Urinary bladder (tissue), 4 donors: ENCODE measurements around the gene NSDHL. TPM values are rescaled to one million over a fixed set of nuclear protein-coding genes. Genes with fewer than 3 reads are reported as not detected.
"Not testable (repeated sequence)": the region's sequence is repeated elsewhere in the genome, so short reads cannot be mapped to it uniquely, and the experiment has no call there.

Source experiments
- DNase-seq: peaks from one replicate; pipeline ENCODE4 v3.0.0-alpha.2; 2015; ENCODE audit errors: extremely low spot score
- H3K27ac ChIP-seq: one replicate; pipeline ENCODE4 v1.5.1; 2013; ENCODE audit warnings: low read depth, mild to moderate bottlenecking, moderate library complexity
- H3K36me3 ChIP-seq: one replicate; pipeline ENCODE4 v1.6.1; 2013; ENCODE audit warnings: mild to moderate bottlenecking, moderate library complexity; ENCODE audit not compliant: insufficient read depth
- H3K4me1 ChIP-seq: one replicate; pipeline ENCODE4 v1.6.1; 2013; ENCODE audit warnings: mild to moderate bottlenecking, moderate library complexity; ENCODE audit not compliant: insufficient read depth
- H3K4me3 ChIP-seq: one replicate; pipeline ENCODE4 v1.5.1; 2013; ENCODE audit warnings: low read depth, low read length
- WGBS: extraction: QIAGEN DNeasy Blood & Tissue Kit; methylation state at CpG from one replicate; pipeline ENCODE4 v1.1.7; 2013; 5-methylcytosine and 5-hydroxymethylcytosine counted together
- polyA plus RNA-seq: library from polyadenylated mRNA; stranded (reverse); fragments of 200-250 nt; gene quantifications from one replicate; pipeline ENCODE4 v1.2.3, GENCODE V29; 2013
- total RNA-seq: library from RNA; depleted of rRNA; stranded (reverse); fragments of >200 nt; gene quantifications from one replicate; pipeline ENCODE4 v1.2.3, GENCODE V29; 2014
- donor health status: healthy with polysubstance abuse.
- donor health status: healthy.

Gene NSDHL
- total and polyA plus RNA-seq, 2 donors: 6.2 to 15.5 TPM

GRCh38 chrX:152823657-152824056, 7.2 kb upstream of the NSDHL start:
- Histone ChIP-seq H3K27ac (no peak overlapping the region), H3K4me3 (no peak overlapping the region), H3K4me1 (no peaks in the 10 kb centered on the region), H3K36me3 (no peaks in the 10 kb centered on the region)
- DNase-seq: no peak
- WGBS: 74% methylated on average over 6 of the region's 6 CpGs

GRCh38 chrX:152824841-152825374, 6.0 kb upstream of the NSDHL start:
- 28% methylated on average over 7 of the region's 7 CpGs for WGBS
- no peak overlapping the region for H3K4me3 ChIP-seq
- DNase-seq: no peak
- no peaks in the 10 kb centered on the region for H3K4me1 ChIP-seq
- no peaks in the 10 kb centered on the region for H3K36me3 ChIP-seq
- H3K27ac ChIP-seq: no peak overlapping the region

- WGBS: 4% methylated on average over 10 of the region's 10 CpGs
- H3K4me1 ChIP-seq: no peaks in the 10 kb centered on the region
- no peak for DNase-seq
- H3K27ac ChIP-seq: no peak overlapping the region
- no peaks in the 10 kb centered on the region for H3K36me3 ChIP-seq
- H3K4me3 ChIP-seq: peak overlapping the region; percentile 73
These were observed 528 bp downstream of the NSDHL start for GRCh38 chrX:152831391-152831790.

- Histone ChIP-seq H3K4me3 (no peak overlapping the region), H3K36me3 (no peaks in the 10 kb centered on the region), H3K4me1 (no peaks in the 10 kb centered on the region), H3K27ac (no peak overlapping the region)
- no peak for DNase-seq
- 94% methylated on average over 5 of the region's 5 CpGs for WGBS
These were observed 1.7 kb downstream of the NSDHL start for GRCh38 chrX:152832520-152832919.

- no peak overlapping the region for H3K4me3 ChIP-seq
- DNase-seq: no peak
- WGBS: 69% methylated on average over 4 of the region's 4 CpGs
- no peaks in the 10 kb centered on the region for H3K36me3 ChIP-seq
- no peaks in the 10 kb centered on the region for H3K4me1 ChIP-seq
- no peak overlapping the region for H3K27ac ChIP-seq
These were observed 2.5 kb downstream of the NSDHL start for GRCh38 chrX:152833378-152833777.

- not testable (repeated sequence) for H3K36me3 ChIP-seq, H3K4me3 ChIP-seq, DNase-seq, H3K27ac ChIP-seq, H3K4me1 ChIP-seq
- 94% methylated on average over 1 of the region's 1 CpG for WGBS
These were observed 4.6 kb downstream of the NSDHL start for GRCh38 chrX:152835470-152835869.

GRCh38 chrX:152842772-152843338, 12.0 kb downstream of the NSDHL start:
- no peak overlapping the region for H3K4me3 ChIP-seq
- no peaks in the 10 kb centered on the region for H3K36me3 ChIP-seq
- 95% methylated on average over 10 of the region's 10 CpGs for WGBS
- H3K4me1 ChIP-seq: no peaks in the 10 kb centered on the region
- DNase-seq: no peak
- H3K27ac ChIP-seq: no peak overlapping the region

GRCh38 chrX:152843852-152844251, 13.0 kb downstream of the NSDHL start:
- no peak overlapping the region for H3K27ac ChIP-seq
- no peaks in the 10 kb centered on the region for H3K36me3 ChIP-seq
- 85% methylated on average over 5 of the region's 5 CpGs for WGBS
- H3K4me1 ChIP-seq: no peaks in the 10 kb centered on the region
- no peak for DNase-seq
- H3K4me3 ChIP-seq: no peak overlapping the region

GRCh38 chrX:152844256-152844655, 13.4 kb downstream of the NSDHL start:
- WGBS: 79% methylated on average over 6 of the region's 6 CpGs
- no peak for DNase-seq
- H3K36me3 ChIP-seq: no peaks in the 10 kb centered on the region
- no peak overlapping the region for H3K27ac ChIP-seq
- H3K4me3 ChIP-seq: no peak overlapping the region
- no peaks in the 10 kb centered on the region for H3K4me1 ChIP-seq

GRCh38 chrX:152845618-152846240, 14.9 kb downstream of the NSDHL start:
- Histone ChIP-seq H3K4me3 (no peak overlapping the region), H3K27ac (no peak overlapping the region), H3K36me3 (no peaks in the 10 kb centered on the region), H3K4me1 (no peaks in the 10 kb centered on the region)
- 86% methylated on average over 17 of the region's 17 CpGs for WGBS
- DNase-seq: no peak

- H3K27ac ChIP-seq: no peak overlapping the region
- WGBS: 74% methylated on average over 6 of the region's 6 CpGs
These were observed 16.4 kb downstream of the NSDHL start for GRCh38 chrX:152847281-152847680.

GRCh38 chrX:152850465-152850864, 19.6 kb downstream of the NSDHL start:
- H3K4me3 ChIP-seq: no peak overlapping the region

More at GRCh38 chrX:152847281-152847680, 16.4 kb downstream of the NSDHL start:
- Histone ChIP-seq H3K4me3 (no peak overlapping the region), H3K4me1 (no peaks in the 10 kb centered on the region), H3K36me3 (peaks cover 3% of the 10 kb centered on the region)
- DNase-seq: no peak

GRCh38 chrX:152853986-152854385, 23.1 kb downstream of the NSDHL start:
- 97% methylated on average over 7 of the region's 7 CpGs for WGBS
- Histone ChIP-seq H3K36me3 (peaks cover 3% of the 10 kb centered on the region), H3K27ac (no peak overlapping the region), H3K4me3 (no peak overlapping the region), H3K4me1 (no peaks in the 10 kb centered on the region)
- no peak for DNase-seq

More at GRCh38 chrX:152850465-152850864, 19.6 kb downstream of the NSDHL start:
- Histone ChIP-seq H3K36me3 (peaks cover 3% of the 10 kb centered on the region), H3K27ac (no peak overlapping the region), H3K4me1 (no peaks in the 10 kb centered on the region)
- 77% methylated on average over 2 of the region's 2 CpGs for WGBS
- no peak for DNase-seq

- WGBS: 45% methylated on average over 3 of the region's 3 CpGs
- no peaks in the 10 kb centered on the region for H3K36me3 ChIP-seq
- H3K27ac ChIP-seq: no peak overlapping the region
- no peaks in the 10 kb centered on the region for H3K4me1 ChIP-seq
- DNase-seq: no peak
- no peak overlapping the region for H3K4me3 ChIP-seq
These were observed 30.3 kb downstream of the NSDHL start for GRCh38 chrX:152861116-152861515.
